Ishikawa (cell line): ENCODE results near the gene CNOT2.

Experiments
- CEBPB ChIP-seq: IDR thresholded peaks from 2 replicates; pipeline ENCODE4 v1.6.1; 2012
- CREB1 ChIP-seq: IDR thresholded peaks from 2 replicates; pipeline ENCODE4 v1.6.1; 2012; ENCODE audit warnings: low read depth
- EGR1 ChIP-seq: IDR thresholded peaks from 2 replicates; pipeline ENCODE4 v1.6.1; 2012
- EP300 ChIP-seq: IDR thresholded peaks from 2 replicates; pipeline ENCODE4 v1.6.1; 2012; ENCODE audit warnings: borderline replicate concordance
- FOXM1 ChIP-seq: IDR thresholded peaks from 2 replicates; pipeline ENCODE4 v1.6.1; 2012; ENCODE audit warnings: low read depth, borderline replicate concordance
- MAX ChIP-seq: IDR thresholded peaks from 2 replicates; pipeline ENCODE4 v1.6.1; 2012
- NFIC ChIP-seq: IDR thresholded peaks from 2 replicates; pipeline ENCODE4 v1.6.1; 2012
- RAD21 ChIP-seq: IDR thresholded peaks from 2 replicates; pipeline ENCODE4 v1.6.1; 2012; ENCODE audit warnings: low read depth
- REST ChIP-seq: IDR thresholded peaks from 2 replicates; pipeline ENCODE4 v1.6.1; 2012; ENCODE audit warnings: low read depth, mild to moderate bottlenecking
- TAF1 ChIP-seq: IDR thresholded peaks from 2 replicates; pipeline ENCODE4 v1.6.1; 2012; ENCODE audit warnings: low read depth, mild to moderate bottlenecking
- TEAD4 ChIP-seq: IDR thresholded peaks from 2 replicates; pipeline ENCODE4 v1.6.1; 2012
- YY1 ChIP-seq: IDR thresholded peaks from 2 replicates; pipeline ENCODE4 v1.6.1; 2012; ENCODE audit warnings: low read depth

- TF ChIP-seq CEBPB, result no peak
- TF ChIP-seq MAX, result no peak
- no peak for TF ChIP-seq YY1
- no peak for TF ChIP-seq EP300
- TF ChIP-seq TEAD4, result no peak
- no peak for TF ChIP-seq REST
- TF ChIP-seq RAD21, result no peak
- no peak for TF ChIP-seq TAF1
- no peak for TF ChIP-seq NFIC
- no peak for TF ChIP-seq FOXM1
- TF ChIP-seq CREB1, result no peak
- no peak for TF ChIP-seq EGR1
These were observed 76.4 kb downstream of the CNOT2 start for GRCh38 chr12:70319605-70320004.
